CD4-positive, alpha-beta T cell treated with Interleukin-21 for 1 hour (primary cell): ENCODE results near the gene NLN.

Experiments
- DNase-seq: peaks from one replicate; pipeline ENCODE4 v3.0.0-alpha.2; 2020

The NLN gene

GRCh38 chr5:65811004-65811403 lies 89.0 kb downstream of the NLN start:
- DNase-seq, result no peak

- DNase-seq, result no peak
These were observed 89.9 kb downstream of the NLN start for GRCh38 chr5:65811885-65812284.

- peak; percentile 23 for DNase-seq
These were observed 90.6 kb downstream of the NLN start for GRCh38 chr5:65812648-65813047.

GRCh38 chr5:65813174-65813573 lies 91.2 kb downstream of the NLN start:
- DNase-seq, result no peak

- DNase-seq, result no peak
These were observed 93.2 kb downstream of the NLN start for GRCh38 chr5:65815161-65815560.

GRCh38 chr5:65816729-65817128 lies 94.7 kb downstream of the NLN start:
- no peak for DNase-seq

GRCh38 chr5:65817931-65818330 lies 95.9 kb downstream of the NLN start:
- no peak for DNase-seq

- DNase-seq, result no peak
These were observed 96.6 kb downstream of the NLN start for GRCh38 chr5:65818592-65818991.

GRCh38 chr5:65819215-65819904 lies 97.4 kb downstream of the NLN start:
- DNase-seq, result no peak

GRCh38 chr5:65819905-65820240 lies 97.9 kb downstream of the NLN start:
- DNase-seq, result no peak

GRCh38 chr5:65820373-65820772 lies 98.4 kb downstream of the NLN start:
- DNase-seq, result no peak

GRCh38 chr5:65821966-65822365 lies 100.0 kb downstream of the NLN start:
- DNase-seq, result no peak

GRCh38 chr5:65822710-65823109 lies 100.7 kb downstream of the NLN start:
- DNase-seq, result no peak

- no peak for DNase-seq
These were observed 101.2 kb downstream of the NLN start for GRCh38 chr5:65823204-65823603.

GRCh38 chr5:65823845-65824445 lies 101.9 kb downstream of the NLN start:
- DNase-seq, result no peak

- DNase-seq, result peak; percentile 24
These were observed 103.7 kb downstream of the NLN start for GRCh38 chr5:65825408-65826328.

GRCh38 chr5:65828022-65828896 lies 106.3 kb downstream of the NLN start:
- DNase-seq, result no peak

GRCh38 chr5:65830856-65831255 lies 108.9 kb downstream of the NLN start:
- no peak for DNase-seq

GRCh38 chr5:65831276-65831675 lies 109.3 kb downstream of the NLN start:
- no peak for DNase-seq

GRCh38 chr5:65832152-65832551 lies 110.1 kb downstream of the NLN start:
- DNase-seq, result no peak

GRCh38 chr5:65832603-65833228 lies 110.7 kb downstream of the NLN start:
- DNase-seq, result no peak

- no peak for DNase-seq
These were observed 111.8 kb downstream of the NLN start for GRCh38 chr5:65833780-65834179.
